ENCODE measurements around the gene DENND5A.

DENND5A gene

GRCh38 chr11:9090488-9091043, 174.6 kb downstream of the DENND5A start:
- TF ChIP-seq TAF1 (IDR thresholded peaks at IDR 0.05; ENCODE audit: borderline replicate concordance, insufficient read depth, low read length) (no peak), FOXP2 (optimal IDR thresholded peaks at IDR 0.05; ENCODE audit: borderline replicate concordance, extremely low read depth, extremely low read length, insufficient read depth) (no peak)

DNA sequence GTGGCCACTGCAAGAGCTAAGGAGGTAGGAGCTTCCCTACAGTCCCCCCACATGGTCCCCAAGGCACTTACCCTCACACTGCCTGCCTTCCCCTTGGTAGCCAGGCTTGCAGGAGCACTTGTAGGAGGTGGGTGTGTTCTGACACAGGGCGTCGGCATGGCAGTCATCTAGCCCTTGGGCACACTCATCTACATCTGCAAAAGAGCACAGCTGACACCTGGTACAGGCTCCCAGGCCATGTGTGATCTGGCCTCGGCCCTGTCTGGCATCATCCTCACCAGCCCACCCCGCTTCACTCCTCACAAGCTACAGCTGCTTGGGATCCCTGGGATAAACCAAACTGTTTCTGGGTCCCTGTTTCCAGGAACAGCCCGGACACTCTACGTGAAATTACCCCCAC, 175.5 kb downstream of the DENND5A start:
- TF ChIP-seq TAF1 (IDR thresholded peaks at IDR 0.05; ENCODE audit: borderline replicate concordance, insufficient read depth, low read length) (no peak), POLR2AphosphoS5 (IDR thresholded peaks at IDR 0.05; ENCODE audit: low read depth, low read length) (no peak), SIN3A (IDR thresholded peaks at IDR 0.05; ENCODE audit: borderline replicate concordance, insufficient read depth, low read length) (no peak), FOXP2 (optimal IDR thresholded peaks at IDR 0.05; ENCODE audit: borderline replicate concordance, extremely low read depth, extremely low read length, insufficient read depth) (no peak)
- TF ChIP-seq, protein P1, sequence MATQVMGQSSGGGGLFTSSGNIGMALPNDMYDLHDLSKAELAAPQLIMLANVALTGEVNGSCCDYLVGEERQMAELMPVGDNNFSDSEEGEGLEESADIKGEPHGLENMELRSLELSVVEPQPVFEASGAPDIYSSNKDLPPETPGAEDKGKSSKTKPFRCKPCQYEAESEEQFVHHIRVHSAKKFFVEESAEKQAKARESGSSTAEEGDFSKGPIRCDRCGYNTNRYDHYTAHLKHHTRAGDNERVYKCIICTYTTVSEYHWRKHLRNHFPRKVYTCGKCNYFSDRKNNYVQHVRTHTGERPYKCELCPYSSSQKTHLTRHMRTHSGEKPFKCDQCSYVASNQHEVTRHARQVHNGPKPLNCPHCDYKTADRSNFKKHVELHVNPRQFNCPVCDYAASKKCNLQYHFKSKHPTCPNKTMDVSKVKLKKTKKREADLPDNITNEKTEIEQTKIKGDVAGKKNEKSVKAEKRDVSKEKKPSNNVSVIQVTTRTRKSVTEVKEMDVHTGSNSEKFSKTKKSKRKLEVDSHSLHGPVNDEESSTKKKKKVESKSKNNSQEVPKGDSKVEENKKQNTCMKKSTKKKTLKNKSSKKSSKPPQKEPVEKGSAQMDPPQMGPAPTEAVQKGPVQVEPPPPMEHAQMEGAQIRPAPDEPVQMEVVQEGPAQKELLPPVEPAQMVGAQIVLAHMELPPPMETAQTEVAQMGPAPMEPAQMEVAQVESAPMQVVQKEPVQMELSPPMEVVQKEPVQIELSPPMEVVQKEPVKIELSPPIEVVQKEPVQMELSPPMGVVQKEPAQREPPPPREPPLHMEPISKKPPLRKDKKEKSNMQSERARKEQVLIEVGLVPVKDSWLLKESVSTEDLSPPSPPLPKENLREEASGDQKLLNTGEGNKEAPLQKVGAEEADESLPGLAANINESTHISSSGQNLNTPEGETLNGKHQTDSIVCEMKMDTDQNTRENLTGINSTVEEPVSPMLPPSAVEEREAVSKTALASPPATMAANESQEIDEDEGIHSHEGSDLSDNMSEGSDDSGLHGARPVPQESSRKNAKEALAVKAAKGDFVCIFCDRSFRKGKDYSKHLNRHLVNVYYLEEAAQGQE (IDR thresholded peaks at IDR 0.05; ENCODE audit: insufficient read depth in 1 of 2, low read depth in 2 of 2, low read length in 2 of 2), result no peak

GRCh38 chr11:9089061-9089460, 176.1 kb downstream of the DENND5A start:
- TF ChIP-seq, protein P1 (IDR thresholded peaks at IDR 0.05; ENCODE audit: insufficient read depth in 1 of 2, low read depth in 2 of 2, low read length in 2 of 2), result no peak
- TF ChIP-seq TAF1 (IDR thresholded peaks at IDR 0.05; ENCODE audit: borderline replicate concordance, insufficient read depth, low read length) (no peak), SIN3A (IDR thresholded peaks at IDR 0.05; ENCODE audit: borderline replicate concordance, insufficient read depth, low read length) (no peak), FOXP2 (optimal IDR thresholded peaks at IDR 0.05; ENCODE audit: borderline replicate concordance, extremely low read depth, extremely low read length, insufficient read depth) (no peak), POLR2AphosphoS5 (IDR thresholded peaks at IDR 0.05; ENCODE audit: low read depth, low read length) (no peak)

Data from PFSK-1 (cell line).